Gastrocnemius medialis (tissue), 4 donors: Measurements from ENCODE around the gene SHH. TPM values are rescaled to one million over a fixed set of nuclear protein-coding genes. Genes with fewer than 3 reads are reported as not detected.

Experiments used
- ATAC-seq, 2 donors: fragments of 150-250 bp; one replicate each; pipeline ENCODE4 v1.9.1; 2016
- DNase-seq, 2 donors: peaks; one replicate each; pipeline ENCODE4 v3.0.0-alpha.2; 2019
- H3K27ac ChIP-seq, 4 donors: fragments of 200-600 bp; sonication (generic); 1 replicate in 1 of 4; 2 replicates in 3 of 4; pipeline ENCODE4 v1.5.1; 2016 to 2018; ENCODE audit warnings: mild to moderate bottlenecking in 2 of 4, moderate library complexity in 1 of 4
- H3K27me3 ChIP-seq, 3 donors: fragments of 200-600 bp; sonication (generic) in 2 of 3; 1 replicate in 1 of 3; 2 replicates in 2 of 3; pipeline versions ENCODE4 v1.5.1 to v1.6.0; 2016 to 2019; ENCODE audit warnings: mild to moderate bottlenecking in 1 of 3, moderate library complexity in 1 of 3
- H3K36me3 ChIP-seq, 2 donors: fragments of 200-600 bp; sonication (generic) in 1 of 2; one replicate each; pipeline ENCODE4 v1.5.1; 2017 to 2018
- H3K4me1 ChIP-seq, 2 donors: fragments of 200-600 bp; sonication (generic) in 1 of 2; one replicate each; pipeline ENCODE4 v1.5.1; 2016 to 2017; ENCODE audit warnings: mild to moderate bottlenecking in 2 of 2
- H3K4me3 ChIP-seq, 4 donors: fragments of 200-600 bp; sonication (generic) in 3 of 4; 1 replicate in 1 of 4; 2 replicates in 3 of 4; pipeline ENCODE4 v1.5.1; 2016 to 2019; ENCODE audit warnings: mild to moderate bottlenecking in 2 of 4
- H3K9me3 ChIP-seq, 3 donors: fragments of 200-600 bp; sonication (generic) in 2 of 3; 1 replicate in 1 of 3; 2 replicates in 2 of 3; pipeline ENCODE4 v1.5.1; 2016 to 2019
- CTCF ChIP-seq, 5 experiments: fragments of 450-650 bp in 3 of 5; fragments of 200-600 bp in 2 of 5; sonication (generic) in 2 of 5; IDR thresholded peaks in 4 of 5; conservative IDR thresholded peaks in 1 of 5; 1 replicate in 4 of 5; 2 replicates in 1 of 5; pipeline ENCODE4 v1.5.1; 2016 to 2019; ENCODE audit warnings: antibody characterized with exemption in 5 of 5, mild to moderate bottlenecking in 3 of 5, moderate library complexity in 3 of 5
- POLR2A ChIP-seq, 2 donors: fragments of 450-650 bp; IDR thresholded peaks; one replicate each; pipeline ENCODE4 v1.6.1; 2017; ENCODE audit warnings: antibody characterized with exemption in 2 of 2, mild to moderate bottlenecking in 2 of 2, moderate library complexity in 2 of 2
- in situ Hi-C, 4 donors: fragments of 200-750 bp; cut with MboI; loops; one replicate each; pipeline versions ENCODE4 v1.15.0 to v1.8.0; 2017; ENCODE audit warnings: low sequenced_read_pairs in 4 of 4
- intact Hi-C: fragments of 100-400 bp; cut with DNase I; formaldehyde crosslinking; loops from one replicate; pipeline ENCODE4 v1.15.1; 2023; ENCODE audit warnings: low total_unique reads
- total RNA-seq, 4 donors: library from RNA; depleted of rRNA; stranded (reverse); fragments of >200 nt; gene quantifications; one replicate each; pipeline versions ENCODE4 v1.1.0 to v1.2.3, GENCODE V29; 2016

Gene SHH
- total RNA-seq, 4 donors from 2014 or later: not detected

DNA sequence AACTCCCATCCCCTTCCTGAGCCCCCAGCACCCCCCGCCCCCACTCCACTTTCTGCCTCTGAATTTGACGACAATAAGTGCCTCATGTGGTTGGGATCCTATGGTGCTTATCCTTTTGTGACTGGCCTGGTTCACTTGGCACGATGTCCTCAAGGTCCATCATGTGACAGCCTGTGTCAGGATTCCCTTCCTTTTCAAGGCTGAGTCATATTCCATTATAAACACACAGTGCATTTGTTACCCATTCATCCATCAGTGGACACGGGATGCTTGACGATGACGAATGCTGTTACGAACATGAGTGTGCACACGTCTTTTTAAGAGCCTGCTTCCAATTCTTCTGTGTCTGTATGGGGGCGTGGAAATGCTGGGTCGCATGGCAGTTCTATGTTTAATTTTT, 26.7 kb downstream of the SHH start:
- in situ Hi-C loops: no loop called here

DNA sequence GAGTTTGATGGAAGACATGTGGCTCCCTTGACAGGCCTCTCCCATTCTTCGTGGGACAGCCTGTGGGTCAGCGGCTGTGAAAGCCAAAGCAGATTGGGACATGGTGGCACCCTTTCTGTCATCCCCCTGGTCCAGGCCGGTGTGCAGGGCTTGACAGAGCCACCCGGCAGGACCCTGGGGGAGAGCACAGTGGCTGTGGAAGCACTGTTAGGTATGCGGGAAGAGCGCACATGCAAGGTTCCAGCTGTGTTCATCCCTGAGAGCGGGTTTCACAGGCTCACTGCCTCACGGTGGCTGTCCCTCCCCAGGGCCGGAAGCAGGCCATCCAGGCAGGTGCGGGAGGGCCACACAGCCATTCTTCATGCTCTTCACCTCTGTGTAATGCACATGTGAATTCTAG, 29.8 kb downstream of the SHH start:
- H3K4me1 ChIP-seq: no peaks in the 10 kb centered on the region
- TF ChIP-seq POLR2A (IDR thresholded peaks at IDR 0.05) (no peak), CTCF (IDR thresholded peaks at IDR 0.05 in 4 of 5, conservative IDR thresholded peaks at IDR 0.05 in 1 of 5) (no peak)
- DNase-seq (no peak), ATAC-seq (no peak)
- H3K36me3 ChIP-seq: peaks cover 0 to 49% of the 10 kb centered on the region in 2 donors
- H3K4me3 ChIP-seq: no peak overlapping the region
- in situ Hi-C loops: no loop called here
- intact Hi-C loops: no loop called here
- no peak overlapping the region for H3K27ac ChIP-seq
- H3K9me3 ChIP-seq: no peaks in the 10 kb centered on the region
- H3K27me3 ChIP-seq: peaks cover 1 to 7% (median 2%) of the 10 kb centered on the region in 3 donors

More for the DNA sequence above, 26.7 kb downstream of the SHH start:
- no peak for DNase-seq
- Histone ChIP-seq H3K27ac (no peak overlapping the region), H3K27me3 (peaks cover 5 to 11% (median 11%) of the 10 kb centered on the region in 3 donors), H3K4me1 (no peaks in the 10 kb centered on the region), H3K9me3 (no peaks in the 10 kb centered on the region), H3K4me3 (no peak overlapping the region), H3K36me3 (peaks cover 0 to 26% of the 10 kb centered on the region in 2 donors)
- intact Hi-C loops: no loop called here
- TF ChIP-seq CTCF (IDR thresholded peaks at IDR 0.05 in 4 of 5, conservative IDR thresholded peaks at IDR 0.05 in 1 of 5) (no peak), POLR2A (IDR thresholded peaks at IDR 0.05) (no peak)
- no peak for ATAC-seq

DNA sequence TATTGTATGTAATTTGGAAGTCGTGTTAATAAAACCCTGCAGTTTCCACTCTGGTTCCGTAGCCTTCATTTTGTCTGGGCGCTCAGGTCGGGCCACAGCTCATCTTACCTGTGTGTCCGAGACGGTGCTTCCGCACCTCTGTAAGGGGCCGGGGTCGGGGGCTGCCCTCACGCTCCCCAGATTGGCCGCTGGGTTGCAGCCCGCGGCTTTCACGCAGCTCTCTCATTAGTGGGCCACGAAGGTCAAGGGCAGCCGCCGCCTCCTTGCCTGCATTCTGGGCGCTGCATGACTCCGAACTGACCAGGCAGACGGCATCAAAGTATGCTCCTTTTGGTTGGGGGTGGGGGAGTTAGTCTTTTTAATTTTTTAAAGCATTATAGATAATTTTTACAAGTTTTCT, 30.8 kb downstream of the SHH start:
- no peaks in the 10 kb centered on the region for H3K9me3 ChIP-seq
- H3K4me1 ChIP-seq: no peaks in the 10 kb centered on the region
- DNase-seq (no peak), ATAC-seq (no peak)
- H3K27me3 ChIP-seq: no peaks in the 10 kb centered on the region
- H3K27ac ChIP-seq: no peak overlapping the region
- intact Hi-C loops: no loop called here
- H3K36me3 ChIP-seq: peaks cover 0 to 57% of the 10 kb centered on the region in 2 donors
- TF ChIP-seq CTCF (IDR thresholded peaks at IDR 0.05 in 4 of 5, conservative IDR thresholded peaks at IDR 0.05 in 1 of 5) (no peak), POLR2A (IDR thresholded peaks at IDR 0.05) (no peak)
- in situ Hi-C loops: no loop called here
- H3K4me3 ChIP-seq: no peak overlapping the region

GRCh38 chr7:155780884-155781283, 31.4 kb downstream of the SHH start:
- no peaks in the 10 kb centered on the region for H3K4me1 ChIP-seq
- DNase-seq (no peak), ATAC-seq (no peak)
- in situ Hi-C loops (no loop called here), intact Hi-C loops (no loop called here)
- no peak overlapping the region for H3K27ac ChIP-seq
- no peaks in the 10 kb centered on the region for H3K9me3 ChIP-seq
- no peak overlapping the region for H3K4me3 ChIP-seq
- TF ChIP-seq POLR2A (IDR thresholded peaks at IDR 0.05) (no peak), CTCF (IDR thresholded peaks at IDR 0.05 in 4 of 5, conservative IDR thresholded peaks at IDR 0.05 in 1 of 5) (no peak)
- peaks cover 0 to 63% of the 10 kb centered on the region in 2 donors for H3K36me3 ChIP-seq
- H3K27me3 ChIP-seq: no peaks in the 10 kb centered on the region

DNA sequence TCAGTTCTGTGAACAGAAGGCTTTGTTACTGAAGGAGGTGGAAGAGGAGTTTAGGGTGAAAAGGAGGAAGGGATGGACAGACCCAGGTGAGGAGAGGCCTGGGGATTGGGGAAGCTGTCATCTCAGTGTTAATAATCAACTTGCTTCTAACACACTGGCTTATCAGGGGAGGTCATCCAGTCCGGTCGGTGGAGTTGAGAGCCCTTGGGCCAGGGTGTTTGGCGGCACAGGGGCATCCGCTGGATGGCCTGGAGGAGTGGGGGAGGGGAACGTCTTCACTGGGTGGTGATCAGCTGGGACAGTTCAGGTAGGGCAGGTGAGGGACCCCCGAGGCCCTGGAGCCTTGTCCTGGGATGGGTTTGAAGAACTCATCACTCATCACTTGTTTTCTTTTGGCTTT, 33.9 kb downstream of the SHH start:
- Histone ChIP-seq H3K27ac (no peak overlapping the region), H3K4me1 (no peaks in the 10 kb centered on the region), H3K9me3 (no peaks in the 10 kb centered on the region), H3K4me3 (no peak overlapping the region), H3K36me3 (peaks cover 0 to 71% of the 10 kb centered on the region in 2 donors), H3K27me3 (no peaks in the 10 kb centered on the region)
- DNase-seq: no peak
- ATAC-seq: no peak
- no peak for TF ChIP-seq POLR2A (IDR thresholded peaks at IDR 0.05)
- no peak for TF ChIP-seq CTCF (IDR thresholded peaks at IDR 0.05 in 4 of 5, conservative IDR thresholded peaks at IDR 0.05 in 1 of 5)
- in situ Hi-C loops: no loop called here
- intact Hi-C loops: no loop called here
